Measurements from ENCODE around the gene RPS18. TPM values are rescaled to one million over a fixed set of nuclear protein-coding genes. Genes with fewer than 3 reads are reported as not detected.
"Not testable (repeated sequence)": the region's sequence is repeated elsewhere in the genome, so short reads cannot be mapped to it uniquely, and the experiment has no call there.

Gene RPS18
- polyA plus RNA-seq (2012; ENCODE audit: low read depth, missing spikeins): 13,687 TPM

- DNase-seq (ENCODE audit: insufficient read length, low spot score) (peak; percentile 66), FAIRE-seq (peak; percentile 96)
- peak; percentile 68 for TF ChIP-seq SPI1 (IDR thresholded peaks at IDR 0.05; ENCODE audit: low read depth, low read length)
- TF ChIP-seq POLR2AphosphoS5 (IDR thresholded peaks at IDR 0.05; ENCODE audit: low read depth, low read length): peak; percentile 100
- TF ChIP-seq TAF1 (IDR thresholded peaks at IDR 0.05; ENCODE audit: low read depth, low read length): peak; percentile 99
- TF ChIP-seq POLR2A (IDR thresholded peaks at IDR 0.05; ENCODE audit: low read depth, low read length): peak; percentile 100
- TF ChIP-seq PAX5 (IDR thresholded peaks at IDR 0.05; ENCODE audit: insufficient read depth, low read length, severe bottlenecking): no peak
- TF ChIP-seq POU2F2 (IDR thresholded peaks at IDR 0.05; ENCODE audit: low read depth, low read length): peak; percentile 96
These were observed at the start of gene RPS18, which contains the start of gene VPS52 for GRCh38 chr6:33271468-33272274. Gene RPS18 (plus strand): TSS chr6:33272075. CDS start chr6:33272120, 45 bp downstream. Gene VPS52 (minus strand): TSS chr6:33271876. CDS start chr6:33271675, 201 bp downstream.

DNA sequence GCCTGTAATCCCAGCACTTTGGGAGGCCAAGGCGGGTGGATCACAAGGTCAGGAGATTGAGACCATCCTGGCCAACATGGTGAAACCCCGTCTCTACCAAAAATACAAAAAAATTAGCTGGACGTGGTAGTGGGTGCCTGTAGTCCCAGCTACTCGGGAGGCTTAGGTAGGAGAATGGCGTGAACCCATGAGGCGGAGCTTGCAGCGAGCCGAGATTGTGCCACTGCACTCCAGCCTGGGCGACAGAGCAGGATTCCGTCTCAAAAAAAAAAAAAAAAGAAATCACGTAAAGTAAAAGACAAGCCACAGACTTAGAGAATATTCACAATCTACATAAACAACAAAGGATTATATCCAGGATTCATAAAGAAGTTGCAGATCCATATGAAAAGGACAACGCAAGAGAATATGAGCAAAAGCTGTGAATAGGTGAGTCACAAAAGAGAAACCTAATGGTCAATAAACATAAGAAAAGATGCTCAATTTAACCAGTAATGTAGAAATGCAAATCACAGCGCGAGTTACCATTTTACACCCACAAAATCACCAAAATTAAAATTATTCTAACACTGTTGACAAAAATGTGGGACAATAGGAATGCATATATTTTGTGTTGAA lies 45.3 kb upstream of the RPS18 start:
- not testable (repeated sequence) for DNase-seq (ENCODE audit: insufficient read length, low spot score); FAIRE-seq

- DNase-seq (ENCODE audit: insufficient read length, low spot score) (no peak), FAIRE-seq (no peak)
- no peak for TF ChIP-seq POLR2A (IDR thresholded peaks at IDR 0.05; ENCODE audit: low read depth, low read length)
- TF ChIP-seq POLR2AphosphoS5 (IDR thresholded peaks at IDR 0.05; ENCODE audit: low read depth, low read length): no peak
- no peak for TF ChIP-seq PAX5 (IDR thresholded peaks at IDR 0.05; ENCODE audit: insufficient read depth, low read length, severe bottlenecking)
- no peak for TF ChIP-seq POU2F2 (IDR thresholded peaks at IDR 0.05; ENCODE audit: low read depth, low read length)
These were observed 36.6 kb upstream of the RPS18 start for GRCh38 chr6:33235221-33235634.

DNA sequence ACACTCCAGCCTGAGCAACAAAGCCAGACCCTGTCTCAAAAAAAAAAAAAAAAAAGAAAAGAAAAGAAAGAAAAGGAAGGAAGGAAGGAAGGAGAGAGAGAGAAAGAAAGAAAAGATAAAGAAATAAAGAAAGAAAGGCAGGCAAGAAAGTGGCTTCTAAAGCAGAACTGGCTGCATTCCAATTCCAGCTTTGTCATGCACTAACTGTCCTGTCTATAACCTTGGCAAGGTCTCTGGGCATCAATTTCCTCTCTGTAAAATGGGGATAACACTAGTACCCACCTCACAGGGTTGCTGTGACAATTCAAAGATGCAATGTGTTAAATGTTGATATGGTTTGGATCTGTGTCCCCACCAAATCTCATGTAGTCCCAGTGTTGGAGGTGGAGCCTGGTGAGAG lies 35.5 kb upstream of the RPS18 start:
- no peak for FAIRE-seq
- no peak for TF ChIP-seq TAF1 (IDR thresholded peaks at IDR 0.05; ENCODE audit: low read depth, low read length)
- TF ChIP-seq SPI1 (IDR thresholded peaks at IDR 0.05; ENCODE audit: low read depth, low read length): no peak
- no peak for TF ChIP-seq PAX5 (IDR thresholded peaks at IDR 0.05; ENCODE audit: insufficient read depth, low read length, severe bottlenecking)
- TF ChIP-seq POLR2A (IDR thresholded peaks at IDR 0.05; ENCODE audit: low read depth, low read length): no peak
- no peak for TF ChIP-seq POU2F2 (IDR thresholded peaks at IDR 0.05; ENCODE audit: low read depth, low read length)
- TF ChIP-seq POLR2AphosphoS5 (IDR thresholded peaks at IDR 0.05; ENCODE audit: low read depth, low read length): no peak

DNA sequence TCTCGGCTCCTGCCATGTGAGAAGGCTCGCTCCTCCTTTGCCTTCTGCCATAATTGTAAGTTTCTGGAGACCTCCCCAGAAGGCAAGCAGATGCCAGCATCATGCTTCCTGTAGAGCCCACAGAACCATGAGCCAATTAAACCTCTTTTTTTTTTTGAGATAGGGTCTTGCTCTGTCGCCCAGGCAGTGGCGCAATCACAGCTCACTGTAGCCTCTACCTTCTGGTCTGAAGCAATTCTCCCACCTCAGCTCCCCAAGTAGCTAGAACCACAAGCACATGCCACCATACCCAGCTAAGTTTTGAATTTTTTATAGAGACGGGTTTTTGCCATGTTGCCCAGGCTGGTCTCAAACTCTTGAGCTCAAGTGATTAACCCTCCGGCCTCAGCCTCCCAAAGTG lies 35.0 kb upstream of the RPS18 start:
- TF ChIP-seq POU2F2 (IDR thresholded peaks at IDR 0.05; ENCODE audit: low read depth, low read length) (no peak), TAF1 (IDR thresholded peaks at IDR 0.05; ENCODE audit: low read depth, low read length) (no peak)
- no peak for DNase-seq (ENCODE audit: insufficient read length, low spot score)
- no peak for FAIRE-seq

More for the DNA sequence above, 35.5 kb upstream of the RPS18 start:
- DNase-seq (ENCODE audit: insufficient read length, low spot score): no peak

GRCh38 chr6:33237741-33238140 lies 34.1 kb upstream of the RPS18 start:
- DNase-seq (ENCODE audit: insufficient read length, low spot score) (no peak), FAIRE-seq (no peak)
- TF ChIP-seq SPI1 (IDR thresholded peaks at IDR 0.05; ENCODE audit: low read depth, low read length) (no peak), POLR2AphosphoS5 (IDR thresholded peaks at IDR 0.05; ENCODE audit: low read depth, low read length) (no peak), POU2F2 (IDR thresholded peaks at IDR 0.05; ENCODE audit: low read depth, low read length) (no peak), POLR2A (IDR thresholded peaks at IDR 0.05; ENCODE audit: low read depth, low read length) (no peak)

- TF ChIP-seq POLR2A (IDR thresholded peaks at IDR 0.05; ENCODE audit: low read depth, low read length): no peak
- TF ChIP-seq POLR2AphosphoS5 (IDR thresholded peaks at IDR 0.05; ENCODE audit: low read depth, low read length): no peak
- no peak for TF ChIP-seq TAF1 (IDR thresholded peaks at IDR 0.05; ENCODE audit: low read depth, low read length)
- no peak for TF ChIP-seq POU2F2 (IDR thresholded peaks at IDR 0.05; ENCODE audit: low read depth, low read length)
- no peak for TF ChIP-seq SPI1 (IDR thresholded peaks at IDR 0.05; ENCODE audit: low read depth, low read length)
- no peak for TF ChIP-seq PAX5 (IDR thresholded peaks at IDR 0.05; ENCODE audit: insufficient read depth, low read length, severe bottlenecking)
- FAIRE-seq (no peak), DNase-seq (ENCODE audit: insufficient read length, low spot score) (no peak)
These were observed 29.9 kb upstream of the RPS18 start for GRCh38 chr6:33241968-33242367.

DNA sequence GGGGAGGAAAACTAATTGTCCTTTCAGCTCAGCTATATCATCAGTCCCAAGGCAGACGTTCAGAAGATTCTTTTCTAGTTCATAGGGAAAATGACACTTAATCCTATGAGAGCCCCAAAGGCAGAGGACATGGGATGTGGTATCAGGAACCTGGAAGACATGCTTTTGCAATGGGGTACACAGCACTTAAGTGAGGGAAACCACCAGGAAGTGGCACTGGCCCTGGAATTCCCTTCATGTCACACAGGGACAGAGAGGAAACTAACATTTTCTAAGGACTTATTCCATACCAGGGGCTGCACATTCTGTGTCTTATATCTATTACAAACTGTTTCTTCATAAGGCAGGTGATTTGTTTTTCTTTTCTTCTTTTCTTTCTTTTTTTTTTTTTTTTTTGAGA lies 28.4 kb upstream of the RPS18 start:
- FAIRE-seq (no peak), DNase-seq (ENCODE audit: insufficient read length, low spot score) (no peak)
- no peak for TF ChIP-seq POLR2AphosphoS5 (IDR thresholded peaks at IDR 0.05; ENCODE audit: low read depth, low read length)
- no peak for TF ChIP-seq POLR2A (IDR thresholded peaks at IDR 0.05; ENCODE audit: low read depth, low read length)
- no peak for TF ChIP-seq PAX5 (IDR thresholded peaks at IDR 0.05; ENCODE audit: insufficient read depth, low read length, severe bottlenecking)
- no peak for TF ChIP-seq TAF1 (IDR thresholded peaks at IDR 0.05; ENCODE audit: low read depth, low read length)
- TF ChIP-seq POU2F2 (IDR thresholded peaks at IDR 0.05; ENCODE audit: low read depth, low read length): no peak
- no peak for TF ChIP-seq SPI1 (IDR thresholded peaks at IDR 0.05; ENCODE audit: low read depth, low read length)

DNA sequence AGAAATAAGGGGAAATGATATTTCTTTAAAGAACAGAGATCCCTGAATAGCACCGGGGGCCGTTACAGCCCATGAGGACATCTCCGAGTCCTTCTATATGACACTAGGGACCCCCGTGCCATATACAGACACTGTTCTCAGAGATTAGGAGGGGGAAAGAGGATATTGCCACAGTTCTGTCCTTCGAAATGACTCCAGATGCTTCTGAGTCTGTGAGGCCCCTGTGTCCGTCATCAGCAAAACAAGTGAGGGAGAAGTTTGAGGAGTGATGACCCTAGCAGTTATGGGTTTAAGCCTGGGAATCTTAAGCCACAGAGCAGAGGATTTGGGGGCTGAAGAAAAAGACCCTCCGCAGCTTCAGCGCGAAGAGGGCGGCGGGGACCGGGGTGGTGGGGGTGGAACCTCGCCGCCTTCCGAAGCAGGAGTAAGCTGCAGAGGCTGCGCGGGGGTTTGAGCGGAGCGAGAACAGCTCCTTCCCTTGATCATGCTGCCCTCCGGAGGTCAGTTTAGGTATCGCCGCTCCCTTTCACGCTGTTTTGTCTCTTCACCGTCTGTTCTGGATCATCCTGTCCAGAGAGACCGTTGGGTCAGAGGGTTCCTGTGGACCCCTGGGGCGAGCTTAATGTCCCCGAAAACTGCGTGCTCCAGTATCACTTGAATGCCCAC lies 23.8 kb upstream of the RPS18 start:
- DNase-seq (ENCODE audit: insufficient read length, low spot score) (peak; percentile 56), FAIRE-seq (peak; percentile 92)
- TF ChIP-seq POU2F2 (IDR thresholded peaks at IDR 0.05; ENCODE audit: low read depth, low read length): no peak
- TF ChIP-seq TAF1 (IDR thresholded peaks at IDR 0.05; ENCODE audit: low read depth, low read length): no peak
- TF ChIP-seq SPI1 (IDR thresholded peaks at IDR 0.05; ENCODE audit: low read depth, low read length): no peak
- no peak for TF ChIP-seq POLR2A (IDR thresholded peaks at IDR 0.05; ENCODE audit: low read depth, low read length)
- TF ChIP-seq POLR2AphosphoS5 (IDR thresholded peaks at IDR 0.05; ENCODE audit: low read depth, low read length): no peak
- TF ChIP-seq PAX5 (IDR thresholded peaks at IDR 0.05; ENCODE audit: insufficient read depth, low read length, severe bottlenecking): no peak

DNA sequence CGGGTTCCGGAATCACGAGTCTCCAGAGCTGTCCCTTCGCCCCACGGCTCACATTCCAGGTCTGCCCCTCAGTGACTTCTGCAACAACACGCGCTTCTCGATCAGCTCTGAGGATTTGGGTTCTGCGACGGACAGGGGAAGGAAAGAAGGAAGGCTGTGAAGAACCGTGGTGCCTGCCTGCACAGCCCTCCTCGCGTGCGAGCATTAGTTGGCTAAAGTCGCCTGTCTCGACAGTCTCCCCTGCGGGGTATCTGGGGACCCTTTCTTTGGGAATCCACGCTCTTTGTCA lies 23.3 kb upstream of the RPS18 start:
- no peak for DNase-seq (ENCODE audit: insufficient read length, low spot score)
- FAIRE-seq: no peak
- TF ChIP-seq POLR2AphosphoS5 (IDR thresholded peaks at IDR 0.05; ENCODE audit: low read depth, low read length) (no peak), TAF1 (IDR thresholded peaks at IDR 0.05; ENCODE audit: low read depth, low read length) (no peak), PAX5 (IDR thresholded peaks at IDR 0.05; ENCODE audit: insufficient read depth, low read length, severe bottlenecking) (no peak), POLR2A (IDR thresholded peaks at IDR 0.05; ENCODE audit: low read depth, low read length) (no peak), POU2F2 (IDR thresholded peaks at IDR 0.05; ENCODE audit: low read depth, low read length) (no peak), SPI1 (IDR thresholded peaks at IDR 0.05; ENCODE audit: low read depth, low read length) (no peak)

Data from GM12891 (cell line).